Fibroblast of lung (primary cell): Measurements from ENCODE around the gene LMAN1L. TPM values are rescaled to one million over a fixed set of nuclear protein-coding genes. Genes with fewer than 3 reads are reported as not detected.

Experiments used
- DNase-seq, 2 donors: peaks; one replicate each; pipeline versions ENCODE4 v3.0.0 to v3.0.0-alpha.2; 2010; ENCODE audit warnings: low read depth in 2 of 2
- H2AFZ ChIP-seq: 2 replicates; pipeline ENCODE4 v1.5.1; 2012; ENCODE audit warnings: low read length, control low read depth, inconsistent platforms
- H3K27ac ChIP-seq: 2 replicates; pipeline ENCODE4 v1.5.1; 2011; ENCODE audit warnings: low read length, control low read depth; ENCODE audit not compliant: insufficient read depth
- H3K27me3 ChIP-seq: 2 replicates; pipeline ENCODE4 v1.5.1; 2011; ENCODE audit warnings: mild to moderate bottlenecking, low read length; ENCODE audit not compliant: control insufficient read depth, insufficient read depth
- H3K36me3 ChIP-seq: 2 replicates; pipeline ENCODE4 v1.5.1; 2011; ENCODE audit warnings: low read length; ENCODE audit not compliant: control insufficient read depth, insufficient read depth
- H3K4me1 ChIP-seq: 2 replicates; pipeline ENCODE4 v1.5.1; 2011; ENCODE audit warnings: low read length; ENCODE audit not compliant: control insufficient read depth, insufficient read depth; ENCODE audit errors: extremely low read depth
- H3K4me2 ChIP-seq: 2 replicates; pipeline ENCODE4 v1.5.1; 2011; ENCODE audit warnings: low read length, control low read depth; ENCODE audit not compliant: insufficient read depth; ENCODE audit errors: extremely low read depth
- H3K4me3 ChIP-seq, 4 experiments: fragments of 200-600 bp in 1 of 4; sonication (generic) in 1 of 4; replicated peaks in 1 of 4; 2 replicates each; pipeline ENCODE4 v1.5.1; 2011 to 2016; ENCODE audit warnings: low read length in 4 of 4, low read depth in 3 of 4, mild to moderate bottlenecking in 3 of 4, control low read depth in 2 of 4, inconsistent platforms in 1 of 4, mixed read lengths in 1 of 4; ENCODE audit not compliant: insufficient read depth in 1 of 4; ENCODE audit errors: control extremely low read depth in 1 of 4
- H3K79me2 ChIP-seq: 2 replicates; pipeline ENCODE4 v1.5.1; 2012; ENCODE audit warnings: mild to moderate bottlenecking, low read length, inconsistent platforms; ENCODE audit not compliant: control insufficient read depth, insufficient read depth
- H3K9ac ChIP-seq: 2 replicates; pipeline ENCODE4 v1.5.1; 2011; ENCODE audit warnings: mild to moderate bottlenecking, low read length, control low read depth; ENCODE audit not compliant: insufficient read depth
- H3K9me3 ChIP-seq: 2 replicates; pipeline ENCODE4 v1.5.1; 2012; ENCODE audit warnings: low read depth, low read length; ENCODE audit not compliant: control insufficient read depth, insufficient read depth
- H4K20me1 ChIP-seq: 2 replicates; pipeline ENCODE4 v1.5.1; 2011; ENCODE audit warnings: low read length; ENCODE audit not compliant: control insufficient read depth, insufficient read depth; ENCODE audit errors: extremely low read depth
- EZH2 ChIP-seq: IDR thresholded peaks from 2 replicates; pipeline ENCODE4 v1.5.1; 2012; ENCODE audit warnings: low read length, control low read depth, mild to moderate bottlenecking; ENCODE audit errors: missing control alignments
- polyA plus RNA-seq, 2 donors: library from polyadenylated mRNA; depleted of rRNA in 1 of 2; stranded (reverse) in 1 of 2; unstranded in 1 of 2; fragments of >200 nt; gene quantifications; 2 replicates each; pipeline ENCODE4 v1.2.1, GENCODE V29; 2011 to 2012; ENCODE audit warnings: missing spikeins in 1 of 2
- total RNA-seq: library from RNA; depleted of rRNA; stranded (reverse); fragments of >200 nt; gene quantifications from 2 replicates; pipeline ENCODE4 v1.2.1, GENCODE V29; 2014
- TF ChIP-seq, protein P1 (sequence below), 2 donors: IDR thresholded peaks in 1 of 2; conservative IDR thresholded peaks in 1 of 2; 1 replicate in 1 of 2; 2 replicates in 1 of 2; pipeline ENCODE4 v1.5.1; 2011 to 2012; ENCODE audit warnings: low read length in 2 of 2, control low read depth in 1 of 2, inconsistent platforms in 1 of 2, low read depth in 1 of 2, mild to moderate bottlenecking in 1 of 2

Gene LMAN1L
- total and polyA plus RNA-seq, 2 donors (not counting 1 experiment from before 2014, with no cell fraction given): not detected

DNA sequence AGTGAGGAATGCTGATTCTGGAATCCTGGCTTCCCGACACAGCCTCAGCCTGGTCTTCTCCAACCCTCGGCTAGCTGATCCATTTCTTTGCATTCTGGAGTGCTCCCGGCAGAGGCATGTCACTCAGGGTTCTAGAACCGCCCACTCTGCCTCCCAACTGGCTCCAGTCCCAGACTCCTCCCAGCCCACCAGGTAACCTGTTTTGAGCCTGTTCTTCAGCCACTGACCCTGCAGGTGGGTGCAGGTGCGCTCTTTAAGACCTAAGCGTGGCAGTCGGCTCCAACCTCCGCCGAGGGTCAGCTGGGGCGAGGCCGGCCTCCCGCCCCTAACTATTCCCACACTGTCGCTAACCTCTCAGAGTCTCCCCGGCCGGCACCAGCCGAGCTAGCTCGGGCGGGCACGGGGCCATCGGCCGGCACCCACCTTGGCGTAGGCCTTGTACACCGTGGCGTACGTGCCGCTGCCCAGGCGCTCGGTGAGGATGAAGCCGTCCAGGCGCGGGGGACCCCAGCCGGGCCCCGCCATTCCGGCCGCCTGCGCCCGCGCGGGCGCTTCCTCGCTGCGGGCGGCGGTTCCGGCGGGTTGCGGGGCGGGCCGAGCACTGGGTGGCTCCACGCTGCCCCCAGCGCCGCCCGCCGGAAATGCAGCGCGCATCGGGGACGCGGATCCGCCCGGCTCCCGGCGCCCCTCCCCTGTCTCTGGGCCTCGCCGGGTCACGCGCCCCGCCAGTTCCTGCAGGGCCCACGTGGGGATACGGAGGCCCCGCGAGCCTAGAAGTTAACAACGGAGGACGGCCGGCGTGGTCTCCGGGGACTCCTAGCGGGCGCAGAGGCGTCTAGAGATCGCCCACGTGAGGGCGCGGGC, 30.2 kb downstream of the LMAN1L start, which contains the start of gene ULK3:
Gene ULK3, minus strand, starts transcription at position 576 of the 864 bp plus-strand sequence. Its CDS starts 51 bp downstream, at position 525.
- Histone ChIP-seq H3K36me3 (peaks cover 5% of the 10 kb centered on the region), H3K9me3 (no peaks in the 10 kb centered on the region), H3K79me2 (no peaks in the 10 kb centered on the region), H3K4me2 (peak within 1 kb of the TSS; percentile 99), H2AFZ (peak within 1 kb of the TSS; percentile 87), H3K4me3 (peak within 1 kb of the TSS; percentile 81 to 93 (median 86)), H3K4me1 (peaks cover 7% of the 10 kb centered on the region), H3K9ac (peak within 1 kb of the TSS; percentile 75), H3K27ac (peak within 1 kb of the TSS; percentile 81), H4K20me1 (no peaks in the 10 kb centered on the region), H3K27me3 (no peaks in the 10 kb centered on the region)
- TF ChIP-seq, protein P1, sequence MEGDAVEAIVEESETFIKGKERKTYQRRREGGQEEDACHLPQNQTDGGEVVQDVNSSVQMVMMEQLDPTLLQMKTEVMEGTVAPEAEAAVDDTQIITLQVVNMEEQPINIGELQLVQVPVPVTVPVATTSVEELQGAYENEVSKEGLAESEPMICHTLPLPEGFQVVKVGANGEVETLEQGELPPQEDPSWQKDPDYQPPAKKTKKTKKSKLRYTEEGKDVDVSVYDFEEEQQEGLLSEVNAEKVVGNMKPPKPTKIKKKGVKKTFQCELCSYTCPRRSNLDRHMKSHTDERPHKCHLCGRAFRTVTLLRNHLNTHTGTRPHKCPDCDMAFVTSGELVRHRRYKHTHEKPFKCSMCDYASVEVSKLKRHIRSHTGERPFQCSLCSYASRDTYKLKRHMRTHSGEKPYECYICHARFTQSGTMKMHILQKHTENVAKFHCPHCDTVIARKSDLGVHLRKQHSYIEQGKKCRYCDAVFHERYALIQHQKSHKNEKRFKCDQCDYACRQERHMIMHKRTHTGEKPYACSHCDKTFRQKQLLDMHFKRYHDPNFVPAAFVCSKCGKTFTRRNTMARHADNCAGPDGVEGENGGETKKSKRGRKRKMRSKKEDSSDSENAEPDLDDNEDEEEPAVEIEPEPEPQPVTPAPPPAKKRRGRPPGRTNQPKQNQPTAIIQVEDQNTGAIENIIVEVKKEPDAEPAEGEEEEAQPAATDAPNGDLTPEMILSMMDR (conservative IDR thresholded peaks at IDR 0.05 in 1 of 2, IDR thresholded peaks at IDR 0.05 in 1 of 2; ENCODE audit: low read depth in 1 of 2, low read length in 2 of 2): peak in 1 of 2 donors; percentile 38
- TF ChIP-seq EZH2: no peak
- peak; percentile 79 to 84 for DNase-seq

DNA sequence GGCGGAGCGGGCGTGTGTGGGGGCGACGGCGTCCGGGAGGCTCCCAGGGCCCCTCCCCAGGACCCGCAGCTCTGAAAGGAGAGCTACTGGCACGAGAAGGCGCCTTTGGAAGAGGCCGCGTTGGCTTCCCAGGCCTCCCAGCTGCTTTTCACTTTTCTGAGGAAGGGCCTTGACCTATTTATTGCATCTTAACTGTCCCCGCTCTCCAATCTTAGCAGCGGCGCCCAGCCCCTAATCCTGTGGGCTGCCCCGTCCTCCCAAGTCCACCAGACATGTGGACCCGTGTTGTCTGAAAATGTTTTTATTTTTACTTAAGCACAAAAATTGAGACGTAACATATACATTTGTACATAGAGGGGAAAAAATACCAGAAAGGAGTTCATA, 30.8 kb downstream of the LMAN1L start:
- no peak for DNase-seq
- H3K9ac ChIP-seq: peak overlapping the region; percentile 75

DNA sequence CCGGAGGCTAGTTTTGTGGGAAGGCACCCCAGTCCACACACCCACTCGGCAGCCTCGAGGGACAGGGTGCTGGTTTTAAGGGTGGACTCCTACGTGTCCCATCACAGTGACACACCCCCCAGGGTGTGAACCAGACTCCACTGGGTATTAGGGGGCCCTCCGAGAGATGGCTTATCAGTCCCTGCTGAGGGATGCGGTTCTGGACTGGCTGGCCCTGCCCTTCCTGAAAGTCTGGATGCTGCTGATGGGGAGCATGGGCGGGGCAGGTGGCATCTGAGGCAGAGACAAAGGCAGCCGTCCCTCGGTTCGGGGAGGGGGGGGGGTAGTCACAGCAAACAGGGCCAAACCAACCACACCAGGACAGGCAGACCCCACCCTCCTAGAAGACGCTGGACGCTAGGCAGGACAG, 31.3 kb downstream of the LMAN1L start:
- peaks cover 7% of the 10 kb centered on the region for H3K4me1 ChIP-seq
- no peaks in the 10 kb centered on the region for H3K27me3 ChIP-seq
- peak overlapping the region; percentile 81 for H3K27ac ChIP-seq
- TF ChIP-seq, protein P1 (conservative IDR thresholded peaks at IDR 0.05 in 1 of 2, IDR thresholded peaks at IDR 0.05 in 1 of 2; ENCODE audit: low read depth in 1 of 2, low read length in 2 of 2): no peak
- TF ChIP-seq EZH2: no peak
- H3K9ac ChIP-seq: peak overlapping the region; percentile 75
- H3K9me3 ChIP-seq: no peaks in the 10 kb centered on the region
- no peaks in the 10 kb centered on the region for H4K20me1 ChIP-seq
- peaks cover 9% of the 10 kb centered on the region for H3K36me3 ChIP-seq
- H3K4me3 ChIP-seq: peak overlapping the region in 2 of 4 experiments; percentile 55 to 59
- no peak overlapping the region for H2AFZ ChIP-seq
- peak overlapping the region; percentile 91 for H3K4me2 ChIP-seq
- no peak for DNase-seq
- H3K79me2 ChIP-seq: no peaks in the 10 kb centered on the region

More for the DNA sequence above, 30.8 kb downstream of the LMAN1L start:
- Histone ChIP-seq H3K27me3 (no peaks in the 10 kb centered on the region), H3K27ac (peak overlapping the region; percentile 81), H3K4me1 (peaks cover 7% of the 10 kb centered on the region), H4K20me1 (no peaks in the 10 kb centered on the region), H2AFZ (peak overlapping the region; percentile 16), H3K4me2 (peak overlapping the region; percentile 91), H3K79me2 (no peaks in the 10 kb centered on the region), H3K36me3 (peaks cover 7% of the 10 kb centered on the region), H3K9me3 (no peaks in the 10 kb centered on the region), H3K4me3 (peak overlapping the region; percentile 34 to 59 (median 48))
- no peak for TF ChIP-seq EZH2
- TF ChIP-seq, protein P1 (conservative IDR thresholded peaks at IDR 0.05 in 1 of 2, IDR thresholded peaks at IDR 0.05 in 1 of 2; ENCODE audit: low read depth in 1 of 2, low read length in 2 of 2): no peak
